ENCODE results near the gene CACUL1.

DNA sequence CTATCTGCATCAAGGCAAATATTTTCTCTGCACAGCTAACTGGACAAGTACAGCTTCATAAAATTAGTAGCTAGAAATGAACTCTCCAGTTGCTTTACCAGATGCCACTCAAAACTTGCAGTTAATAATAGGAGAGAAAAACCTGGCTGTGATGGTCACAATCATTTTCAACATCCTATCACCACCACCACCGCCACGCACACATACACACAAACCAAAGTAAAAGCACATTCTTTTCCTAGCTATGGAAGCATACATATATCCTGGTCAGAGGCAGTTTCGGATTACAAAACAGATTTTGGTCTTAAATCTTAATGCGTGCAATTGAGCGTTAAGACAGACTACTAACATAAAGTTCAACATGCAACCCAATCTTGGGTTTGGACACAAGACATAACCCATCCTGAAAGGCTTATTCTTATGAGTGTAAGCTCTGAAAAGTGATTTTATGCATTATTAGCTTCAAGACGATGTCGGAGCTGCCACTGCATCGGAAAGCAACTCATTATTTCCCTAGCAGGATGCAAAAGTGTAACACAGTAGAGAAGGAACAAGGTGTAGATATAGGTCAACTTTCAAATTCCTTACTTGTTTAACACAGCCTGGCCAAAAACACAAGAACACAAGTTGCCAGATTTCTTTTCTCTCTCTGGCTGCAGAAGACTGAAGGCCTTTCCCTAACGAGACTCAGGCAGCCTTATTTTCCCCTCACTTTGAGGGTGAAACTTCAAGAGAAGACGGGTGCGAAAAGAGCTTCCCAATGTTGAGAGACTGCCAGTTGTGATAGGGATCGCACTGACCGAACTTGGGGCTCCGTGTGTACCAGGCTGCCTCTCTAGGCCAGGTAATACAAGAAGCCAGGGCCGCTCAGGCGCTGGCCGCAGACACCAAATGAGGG is 1.2 kb downstream of the CACUL1 start:
- TF ChIP-seq ZNF510 (CRISPR knock-in tag; IDR thresholded peaks at IDR 0.05; ENCODE audit: low read depth): no peak
- TF ChIP-seq SALL1 (CRISPR knock-in tag; IDR thresholded peaks at IDR 0.05): no peak
- no peak for TF ChIP-seq KDM5A (IDR thresholded peaks at IDR 0.05; ENCODE audit: borderline replicate concordance, low read length)
- TF ChIP-seq JUND (CRISPR knock-in tag; IDR thresholded peaks at IDR 0.05): no peak
- TF ChIP-seq, protein P1, sequence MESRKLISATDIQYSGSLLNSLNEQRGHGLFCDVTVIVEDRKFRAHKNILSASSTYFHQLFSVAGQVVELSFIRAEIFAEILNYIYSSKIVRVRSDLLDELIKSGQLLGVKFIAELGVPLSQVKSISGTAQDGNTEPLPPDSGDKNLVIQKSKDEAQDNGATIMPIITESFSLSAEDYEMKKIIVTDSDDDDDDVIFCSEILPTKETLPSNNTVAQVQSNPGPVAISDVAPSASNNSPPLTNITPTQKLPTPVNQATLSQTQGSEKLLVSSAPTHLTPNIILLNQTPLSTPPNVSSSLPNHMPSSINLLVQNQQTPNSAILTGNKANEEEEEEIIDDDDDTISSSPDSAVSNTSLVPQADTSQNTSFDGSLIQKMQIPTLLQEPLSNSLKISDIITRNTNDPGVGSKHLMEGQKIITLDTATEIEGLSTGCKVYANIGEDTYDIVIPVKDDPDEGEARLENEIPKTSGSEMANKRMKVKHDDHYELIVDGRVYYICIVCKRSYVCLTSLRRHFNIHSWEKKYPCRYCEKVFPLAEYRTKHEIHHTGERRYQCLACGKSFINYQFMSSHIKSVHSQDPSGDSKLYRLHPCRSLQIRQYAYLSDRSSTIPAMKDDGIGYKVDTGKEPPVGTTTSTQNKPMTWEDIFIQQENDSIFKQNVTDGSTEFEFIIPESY (CRISPR knock-in tag; IDR thresholded peaks at IDR 0.05): no peak
- no peak for TF ChIP-seq NFYB (CRISPR knock-in tag; IDR thresholded peaks at IDR 0.05)
- no peak for TF ChIP-seq ZNF337 (CRISPR knock-in tag; IDR thresholded peaks at IDR 0.05; ENCODE audit: borderline replicate concordance, low read depth)
- TF ChIP-seq POLR2AphosphoS5 (IDR thresholded peaks at IDR 0.05; ENCODE audit: low read depth, low read length): no peak
- no peak for TF ChIP-seq ATF7 (IDR thresholded peaks at IDR 0.05)
- TF ChIP-seq ATF7 (CRISPR knock-in tag; IDR thresholded peaks at IDR 0.05): no peak
- no peak for TF ChIP-seq SAFB2 (CRISPR knock-in tag; IDR thresholded peaks at IDR 0.05; ENCODE audit: borderline replicate concordance, low read depth)
- no peak for TF ChIP-seq YY1 (IDR thresholded peaks at IDR 0.05; ENCODE audit: insufficient read depth, insufficient replicate concordance, low read depth, low read length)

Measured in HepG2 (cell line).